Measurements from ENCODE around the gene FIBP. TPM values are rescaled to one million over a fixed set of nuclear protein-coding genes. Genes with fewer than 3 reads are reported as not detected.
A peak's percentile ranks its signal among the peaks of the same experiment; 100 is the strongest.

The FIBP gene
- total RNA-seq, 1 donor from 2014 or later = 44.0 TPM

- Histone ChIP-seq H3K36me3 (no peaks in the 10 kb centered on the region), H3K27me3 (ENCODE audit: low read depth) (peaks cover 4% of the 10 kb centered on the region), H3K9me3 (no peaks in the 10 kb centered on the region), H3K4me1 (peaks cover 25% of the 10 kb centered on the region), H3K27ac (no peak overlapping the region), H3K4me3 (no peak overlapping the region)
- TF ChIP-seq CTCF (IDR thresholded peaks at IDR 0.05) = no peak
- no peak for ATAC-seq
- no peak for DNase-seq
- intact Hi-C loops (cut with DNase I) = no loop called here
Measured at GRCh38 chr11:65903068-65903481, 14.8 kb upstream of the FIBP start.

- no peaks in the 10 kb centered on the region for H3K36me3 ChIP-seq
- no peak for TF ChIP-seq CTCF (IDR thresholded peaks at IDR 0.05)
- no peaks in the 10 kb centered on the region for H3K9me3 ChIP-seq
- peak overlapping the region; percentile 53 for H3K27ac ChIP-seq
- ATAC-seq = no peak
- H3K27me3 ChIP-seq (ENCODE audit: low read depth) = no peaks in the 10 kb centered on the region
- intact Hi-C loops (cut with DNase I) = no loop called here
- H3K4me1 ChIP-seq = peaks cover 25% of the 10 kb centered on the region
- peak overlapping the region; percentile 64 for H3K4me3 ChIP-seq
- no peak for DNase-seq
Measured at GRCh38 chr11:65900899-65901180, 12.6 kb upstream of the FIBP start.

- TF ChIP-seq CTCF (IDR thresholded peaks at IDR 0.05) = no peak
- DNase-seq = peak; percentile 96
- intact Hi-C loops (cut with DNase I) = no loop called here
- H3K9me3 ChIP-seq = no peaks in the 10 kb centered on the region
- peak within 1 kb of the TSS; percentile 53 for H3K27ac ChIP-seq
- H3K4me1 ChIP-seq = peaks cover 25% of the 10 kb centered on the region
- no peaks in the 10 kb centered on the region for H3K27me3 ChIP-seq (ENCODE audit: low read depth)
- peak; percentile 95 for ATAC-seq
- peak within 1 kb of the TSS; percentile 64 for H3K4me3 ChIP-seq
- no peaks in the 10 kb centered on the region for H3K36me3 ChIP-seq
Measured at GRCh38 chr11:65900125-65900898, 12.0 kb upstream of the FIBP start, which contains the start of gene FOSL1. FOSL1 (minus strand) TSS chr11:65900388; CDS start chr11:65900339, 49 bp downstream.

GRCh38 chr11:65899356-65900124 lies 11.3 kb upstream of the FIBP start:
- ATAC-seq (peak; percentile 61 to 67), DNase-seq (peak; percentile 76)
- peak overlapping the region; percentile 64 for H3K4me3 ChIP-seq
- peak overlapping the region; percentile 53 for H3K27ac ChIP-seq
- no peaks in the 10 kb centered on the region for H3K36me3 ChIP-seq
- no peaks in the 10 kb centered on the region for H3K27me3 ChIP-seq (ENCODE audit: low read depth)
- H3K9me3 ChIP-seq = no peaks in the 10 kb centered on the region
- peaks cover 27% of the 10 kb centered on the region for H3K4me1 ChIP-seq
- intact Hi-C loops (cut with DNase I) = no loop called here
- TF ChIP-seq CTCF (IDR thresholded peaks at IDR 0.05) = no peak

- peak overlapping the region; percentile 53 for H3K27ac ChIP-seq
- H3K4me1 ChIP-seq = peaks cover 35% of the 10 kb centered on the region
- no peaks in the 10 kb centered on the region for H3K9me3 ChIP-seq
- H3K4me3 ChIP-seq = peak overlapping the region; percentile 64
- no peaks in the 10 kb centered on the region for H3K36me3 ChIP-seq
- intact Hi-C loops (cut with DNase I) = no loop called here
- ATAC-seq = no peak
- no peak for TF ChIP-seq CTCF (IDR thresholded peaks at IDR 0.05)
- no peaks in the 10 kb centered on the region for H3K27me3 ChIP-seq (ENCODE audit: low read depth)
- DNase-seq = peak; percentile 15
Measured at GRCh38 chr11:65898656-65899355, 10.5 kb upstream of the FIBP start.
